ENCODE results near the gene INSIG1. TPM values are rescaled to one million over a fixed set of nuclear protein-coding genes. Genes with fewer than 3 reads are reported as not detected.

The INSIG1 gene
- total RNA-seq, 1 donor from 2014 or later = 392 TPM

DNA sequence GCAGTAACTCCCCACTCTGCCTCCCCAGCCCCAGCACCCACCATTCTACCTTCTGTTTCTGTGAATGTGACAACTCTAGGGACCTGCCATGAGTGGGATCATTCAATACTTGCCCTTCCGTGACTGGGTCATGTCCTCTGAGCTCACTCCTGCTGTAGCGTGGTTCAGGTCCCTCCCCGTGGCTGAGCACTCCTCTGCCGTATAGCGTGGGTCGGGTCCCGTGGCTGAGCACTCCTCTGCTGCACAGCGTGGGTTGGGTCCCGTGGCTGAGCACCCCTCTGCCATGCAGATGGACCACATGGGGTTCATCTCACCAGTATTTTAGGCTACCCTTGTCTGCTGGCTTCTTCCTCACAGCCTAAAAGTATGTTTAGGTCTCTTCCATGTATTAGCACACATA lies 43.0 kb downstream of the INSIG1 start:
- H3K4me3 ChIP-seq (ENCODE audit: low read depth, low read length) = no peak overlapping the region
- TF ChIP-seq, protein P1, sequence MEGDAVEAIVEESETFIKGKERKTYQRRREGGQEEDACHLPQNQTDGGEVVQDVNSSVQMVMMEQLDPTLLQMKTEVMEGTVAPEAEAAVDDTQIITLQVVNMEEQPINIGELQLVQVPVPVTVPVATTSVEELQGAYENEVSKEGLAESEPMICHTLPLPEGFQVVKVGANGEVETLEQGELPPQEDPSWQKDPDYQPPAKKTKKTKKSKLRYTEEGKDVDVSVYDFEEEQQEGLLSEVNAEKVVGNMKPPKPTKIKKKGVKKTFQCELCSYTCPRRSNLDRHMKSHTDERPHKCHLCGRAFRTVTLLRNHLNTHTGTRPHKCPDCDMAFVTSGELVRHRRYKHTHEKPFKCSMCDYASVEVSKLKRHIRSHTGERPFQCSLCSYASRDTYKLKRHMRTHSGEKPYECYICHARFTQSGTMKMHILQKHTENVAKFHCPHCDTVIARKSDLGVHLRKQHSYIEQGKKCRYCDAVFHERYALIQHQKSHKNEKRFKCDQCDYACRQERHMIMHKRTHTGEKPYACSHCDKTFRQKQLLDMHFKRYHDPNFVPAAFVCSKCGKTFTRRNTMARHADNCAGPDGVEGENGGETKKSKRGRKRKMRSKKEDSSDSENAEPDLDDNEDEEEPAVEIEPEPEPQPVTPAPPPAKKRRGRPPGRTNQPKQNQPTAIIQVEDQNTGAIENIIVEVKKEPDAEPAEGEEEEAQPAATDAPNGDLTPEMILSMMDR (conservative IDR thresholded peaks at IDR 0.05; ENCODE audit: low read depth, low read length) = no peak
- DNase-seq (ENCODE audit: low read depth) = no peak

GRCh38 chr7:155341463-155341983 lies 43.8 kb downstream of the INSIG1 start:
- no peak for DNase-seq (ENCODE audit: low read depth)
- TF ChIP-seq, protein P1 (conservative IDR thresholded peaks at IDR 0.05; ENCODE audit: low read depth, low read length) = no peak
- no peak overlapping the region for H3K4me3 ChIP-seq (ENCODE audit: low read depth, low read length)

DNA sequence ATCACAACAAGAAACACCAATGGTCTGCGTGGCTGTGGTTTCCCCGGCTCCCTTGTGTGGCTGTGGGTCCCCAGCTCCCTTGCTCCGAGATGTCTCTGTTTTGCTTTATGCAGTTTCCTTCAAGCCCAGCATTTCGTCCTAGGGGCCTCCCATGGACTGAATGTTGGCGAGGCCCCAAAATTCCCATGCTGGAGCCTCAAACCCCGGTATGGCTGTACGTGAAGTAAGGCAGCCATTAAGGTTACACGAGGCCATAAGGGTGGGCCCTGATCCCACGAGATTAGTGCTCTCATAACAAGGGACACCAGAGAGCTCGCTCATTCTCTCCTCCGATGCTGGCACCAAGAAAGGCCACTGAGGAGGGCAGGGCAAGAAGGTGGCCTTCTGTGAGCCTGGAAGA lies 44.6 kb downstream of the INSIG1 start:
- TF ChIP-seq, protein P1 (conservative IDR thresholded peaks at IDR 0.05; ENCODE audit: low read depth, low read length) = no peak
- no peak overlapping the region for H3K4me3 ChIP-seq (ENCODE audit: low read depth, low read length)

GRCh38 chr7:155343150-155343549 lies 45.5 kb downstream of the INSIG1 start:
- TF ChIP-seq, protein P1 (conservative IDR thresholded peaks at IDR 0.05; ENCODE audit: low read depth, low read length) = no peak
- no peak overlapping the region for H3K4me3 ChIP-seq (ENCODE audit: low read depth, low read length)
- no peak for DNase-seq (ENCODE audit: low read depth)

More for the DNA sequence above, 44.6 kb downstream of the INSIG1 start:
- no peak for DNase-seq (ENCODE audit: low read depth)

DNA sequence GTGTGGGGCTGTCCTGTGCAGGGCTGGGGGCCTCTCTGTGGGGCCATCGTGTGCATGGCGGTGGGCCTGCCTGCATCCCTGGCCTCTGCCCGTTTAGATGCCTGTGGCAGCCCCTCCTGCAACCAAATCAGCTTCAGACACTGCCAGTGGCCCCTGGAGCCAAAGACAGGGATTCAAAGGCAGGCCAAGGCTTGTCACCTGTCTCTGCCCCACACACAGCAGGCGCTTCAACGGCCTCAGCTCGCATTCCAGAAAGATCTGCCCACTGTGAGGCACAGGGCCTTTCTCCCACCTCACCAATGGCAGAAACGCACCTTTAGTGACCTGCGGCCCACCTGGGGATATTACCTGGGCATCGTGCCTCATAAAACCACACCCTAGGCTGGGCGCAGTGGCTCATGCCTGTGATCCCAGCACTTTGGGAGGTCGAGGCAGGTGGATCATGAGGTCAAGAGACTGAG lies 46.0 kb downstream of the INSIG1 start:
- H3K4me3 ChIP-seq (ENCODE audit: low read depth, low read length) = no peak overlapping the region
- TF ChIP-seq, protein P1 (conservative IDR thresholded peaks at IDR 0.05; ENCODE audit: low read depth, low read length) = no peak
- no peak for DNase-seq (ENCODE audit: low read depth)

DNA sequence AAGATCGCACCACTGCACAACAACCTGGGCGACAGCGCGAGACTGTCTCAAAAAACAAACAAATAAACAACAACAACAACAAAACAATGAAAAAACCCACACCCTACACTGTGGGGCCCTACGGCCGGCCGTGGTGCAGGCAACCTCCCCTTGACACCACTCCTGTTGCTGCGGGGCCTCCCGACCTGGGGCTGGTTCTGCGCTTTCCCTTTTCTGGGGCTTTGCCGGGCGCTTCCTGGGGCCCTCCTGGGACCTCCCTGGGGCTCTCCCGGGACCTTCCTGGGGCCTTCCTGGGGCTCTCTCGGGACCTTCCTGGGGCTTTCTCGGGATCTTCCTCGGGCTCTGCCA lies 46.6 kb downstream of the INSIG1 start:
- no peak for DNase-seq (ENCODE audit: low read depth)
- no peak overlapping the region for H3K4me3 ChIP-seq (ENCODE audit: low read depth, low read length)
- TF ChIP-seq, protein P1 (conservative IDR thresholded peaks at IDR 0.05; ENCODE audit: low read depth, low read length) = no peak
